HCT116 (cell line): ENCODE results near the gene ZNF566.

Source experiments
- CEBPB ChIP-seq: IDR thresholded peaks from 2 replicates; pipeline ENCODE4 v1.6.1; 2012; ENCODE audit warnings: low read depth
- EGR1 ChIP-seq: IDR thresholded peaks from 2 replicates; pipeline ENCODE4 v1.6.1; 2012; ENCODE audit warnings: low read depth
- RAD21 ChIP-seq: IDR thresholded peaks from 2 replicates; pipeline ENCODE4 v1.6.1; 2012; ENCODE audit warnings: low read depth, mild to moderate bottlenecking
- ZFX ChIP-seq: fragments of 450-650 bp; IDR thresholded peaks from 2 replicates; pipeline ENCODE4 v1.6.1; 2017

DNA sequence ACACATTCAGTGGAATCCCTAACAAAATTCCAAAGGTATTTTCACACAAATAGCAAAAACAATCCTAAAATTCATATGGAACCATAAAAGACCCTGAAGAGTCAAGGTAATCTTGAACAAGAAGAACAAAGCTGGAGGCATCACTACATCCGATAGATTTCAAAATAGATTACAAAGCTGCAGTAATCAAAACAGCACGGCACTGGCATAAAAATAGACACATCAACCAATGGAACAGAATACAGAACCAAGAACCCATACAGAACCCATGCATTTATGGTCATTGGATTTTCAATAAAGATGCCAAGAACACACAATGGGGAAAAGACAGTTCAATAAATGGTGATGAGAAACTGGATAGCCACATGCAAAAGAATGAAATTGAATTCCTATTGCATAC, 32.5 kb downstream of the ZNF566 start:
- TF ChIP-seq CEBPB = no peak
- TF ChIP-seq ZFX = no peak
- TF ChIP-seq EGR1 = no peak
- no peak for TF ChIP-seq RAD21
